ENCODE data around the gene CTXND1.

CTXND1 gene

DNA sequence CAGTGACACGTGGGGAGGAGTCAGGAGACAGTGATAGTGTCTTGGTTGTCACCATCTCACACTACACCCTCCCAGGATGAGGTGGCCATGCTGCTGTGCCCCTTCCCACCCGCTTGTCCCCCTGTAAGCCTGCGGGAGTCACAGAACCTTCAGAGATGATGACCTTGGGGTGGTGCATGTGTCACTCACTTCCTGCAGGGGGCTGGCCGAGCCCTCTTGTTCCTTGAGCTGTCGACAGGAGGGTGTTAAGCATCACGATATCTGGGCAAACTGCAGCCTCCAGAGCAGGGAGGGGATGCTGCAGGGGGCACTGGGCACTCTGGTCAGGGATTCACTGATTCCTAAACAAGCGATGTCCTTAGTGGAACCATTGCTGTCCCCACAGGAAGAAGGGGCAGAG is 71.5 kb downstream of the CTXND1 start:
- DNase-seq (ENCODE audit: low read depth) = no peak

DNA sequence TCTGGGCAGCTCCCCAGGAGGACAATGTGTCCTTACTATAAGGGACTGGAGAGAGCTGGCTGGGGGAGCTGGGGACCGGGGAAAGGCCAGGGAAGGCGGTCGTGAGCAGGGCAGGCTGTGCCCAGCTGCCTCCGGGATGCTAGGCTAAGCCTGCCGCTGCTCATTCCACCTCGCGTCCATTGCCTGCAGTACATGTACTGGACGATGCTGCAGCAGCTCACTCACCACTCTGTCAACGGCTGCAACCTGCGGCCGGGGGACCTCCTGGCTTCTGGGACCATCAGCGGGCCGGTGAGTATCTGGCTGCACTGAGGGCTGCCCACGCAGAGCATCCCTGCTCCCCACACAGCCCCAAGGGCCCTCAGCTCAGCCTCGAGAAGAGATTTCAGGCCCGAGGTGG is 72.1 kb downstream of the CTXND1 start:
- DNase-seq (ENCODE audit: low read depth) = no peak

GRCh38 chr15:80179025-80179759 is 72.8 kb downstream of the CTXND1 start:
- no peak for DNase-seq (ENCODE audit: low read depth)

GRCh38 chr15:80177156-80177555 is 74.9 kb downstream of the CTXND1 start:
- DNase-seq (ENCODE audit: low read depth) = no peak

DNA sequence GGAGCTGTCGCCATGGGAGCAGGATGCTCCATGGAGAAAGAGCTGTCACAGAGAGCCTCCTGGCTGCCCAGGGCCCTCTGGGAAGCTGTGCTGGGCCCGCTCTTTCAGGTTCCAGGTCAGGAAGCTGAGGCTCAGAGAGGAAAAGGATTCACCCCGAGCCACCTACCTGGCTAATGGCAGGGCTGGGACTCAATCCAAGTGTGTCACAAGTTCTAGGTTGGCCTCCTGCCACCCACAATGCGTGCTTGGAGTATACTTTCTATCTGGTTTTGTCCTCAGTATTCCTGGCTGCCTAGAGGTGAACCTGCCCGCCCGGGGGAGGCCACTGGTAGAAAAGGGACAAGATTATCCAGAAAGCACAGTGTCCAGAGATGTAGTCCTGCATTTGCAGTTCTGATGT is 75.6 kb downstream of the CTXND1 start:
- no peak for DNase-seq (ENCODE audit: low read depth)

- DNase-seq (ENCODE audit: low read depth) = no peak
Measured at GRCh38 chr15:80175436-80175835, 76.6 kb downstream of the CTXND1 start.

GRCh38 chr15:80174017-80174746 is 77.8 kb downstream of the CTXND1 start:
- no peak for DNase-seq (ENCODE audit: low read depth)

DNA sequence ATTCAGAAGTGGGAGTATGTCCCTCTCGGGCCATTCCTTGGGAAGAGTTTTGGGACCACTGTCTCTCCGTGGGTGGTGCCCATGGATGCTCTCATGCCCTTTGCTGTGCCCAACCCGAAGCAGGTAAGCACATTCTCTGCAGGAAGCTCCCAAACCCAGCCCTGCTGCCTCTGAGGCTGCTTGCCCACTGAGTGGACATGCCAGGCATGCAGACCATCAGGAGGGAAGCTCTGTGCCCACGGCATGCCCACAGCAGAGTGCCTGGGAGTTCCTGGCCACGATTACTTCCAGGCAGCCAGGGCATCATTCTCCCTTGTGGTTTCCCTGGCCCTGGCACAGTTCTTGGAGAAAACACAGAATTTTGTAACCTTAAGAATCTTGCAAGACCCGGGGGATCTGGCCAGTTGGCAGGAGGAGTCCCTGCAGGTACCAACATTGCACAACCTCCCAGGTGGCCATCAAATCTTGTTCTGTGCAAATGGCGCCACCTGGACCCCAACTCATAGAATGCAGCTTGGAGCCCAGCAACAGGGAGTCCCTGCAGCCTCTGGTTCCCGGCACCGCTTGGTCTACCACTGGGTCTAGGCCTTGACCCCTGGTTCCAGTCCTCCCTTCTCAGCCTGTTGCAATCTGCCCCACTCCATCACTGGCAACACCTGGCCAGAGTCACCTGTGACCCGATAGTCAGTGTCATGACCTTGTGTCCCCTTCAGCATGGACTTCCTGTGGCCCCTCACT is 78.8 kb downstream of the CTXND1 start:
- DNase-seq (ENCODE audit: low read depth) = peak; percentile 56

DNA sequence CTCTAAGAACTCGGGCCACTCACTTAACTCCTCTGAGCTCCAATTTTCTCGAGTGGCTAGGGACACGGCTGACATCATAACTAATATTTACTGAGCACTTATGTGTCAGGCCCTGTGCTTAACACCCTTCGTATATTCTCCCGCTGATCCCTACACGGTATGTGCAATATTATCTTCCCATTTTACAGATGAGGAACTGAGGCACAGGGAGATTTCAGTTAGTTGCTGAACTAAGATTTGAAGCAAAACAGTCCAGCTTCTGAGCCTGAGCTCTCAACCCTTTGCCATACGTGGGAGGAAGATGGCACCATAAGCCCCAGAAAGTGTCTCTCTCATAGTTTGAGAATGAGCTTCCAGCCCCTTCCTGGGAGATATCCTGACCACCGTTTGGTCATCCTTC is 79.6 kb downstream of the CTXND1 start:
- DNase-seq (ENCODE audit: low read depth) = no peak

GRCh38 chr15:80171787-80172186 is 80.2 kb downstream of the CTXND1 start:
- no peak for DNase-seq (ENCODE audit: low read depth)

DNA sequence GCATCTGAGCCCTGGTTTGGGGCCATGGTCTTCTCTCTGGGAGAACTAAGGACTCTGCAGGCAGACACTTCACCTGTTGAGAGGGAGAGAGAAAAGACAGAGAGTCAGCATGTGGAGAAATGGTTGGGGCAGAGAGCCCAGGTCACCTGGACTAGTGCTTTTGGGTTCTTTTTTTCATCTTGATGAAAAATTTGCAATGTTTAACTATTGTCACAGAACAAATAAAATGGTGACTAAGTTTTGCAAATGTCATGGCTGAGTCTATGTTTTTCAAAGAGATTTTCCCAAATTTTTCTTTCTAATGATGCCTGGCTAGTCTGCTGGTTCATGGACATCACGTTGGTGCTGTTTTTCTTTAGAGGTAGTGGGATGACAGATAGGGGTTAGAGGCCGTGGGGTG is 81.4 kb downstream of the CTXND1 start:
- no peak for DNase-seq (ENCODE audit: low read depth)

GRCh38 chr15:80169768-80170357 is 82.2 kb downstream of the CTXND1 start:
- no peak for DNase-seq (ENCODE audit: low read depth)

DNA sequence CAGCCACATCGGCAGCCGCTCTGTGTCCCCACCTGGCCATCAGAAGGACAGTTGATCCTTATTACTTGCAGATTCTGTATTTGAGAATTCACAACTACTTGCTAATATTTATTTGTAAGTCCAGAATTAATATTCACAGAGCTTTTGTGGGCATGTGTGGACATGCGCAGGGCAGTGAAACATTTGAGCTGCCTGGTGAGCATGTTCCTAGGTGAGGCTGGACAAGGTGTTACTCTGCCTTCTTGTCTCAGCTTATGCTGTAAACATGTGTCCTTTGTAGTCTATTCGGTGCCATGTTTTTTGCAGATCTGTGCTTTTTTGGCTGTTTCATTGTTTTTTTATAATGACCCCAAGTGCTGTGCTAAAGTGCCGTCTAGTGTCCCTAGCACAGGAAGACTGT is 83.6 kb downstream of the CTXND1 start:
- DNase-seq (ENCODE audit: low read depth) = no peak

GRCh38 chr15:80167936-80168335 is 84.1 kb downstream of the CTXND1 start:
- DNase-seq (ENCODE audit: low read depth) = no peak

- DNase-seq (ENCODE audit: low read depth) = no peak
Measured at GRCh38 chr15:80163897-80164296, 88.1 kb downstream of the CTXND1 start.

DNA sequence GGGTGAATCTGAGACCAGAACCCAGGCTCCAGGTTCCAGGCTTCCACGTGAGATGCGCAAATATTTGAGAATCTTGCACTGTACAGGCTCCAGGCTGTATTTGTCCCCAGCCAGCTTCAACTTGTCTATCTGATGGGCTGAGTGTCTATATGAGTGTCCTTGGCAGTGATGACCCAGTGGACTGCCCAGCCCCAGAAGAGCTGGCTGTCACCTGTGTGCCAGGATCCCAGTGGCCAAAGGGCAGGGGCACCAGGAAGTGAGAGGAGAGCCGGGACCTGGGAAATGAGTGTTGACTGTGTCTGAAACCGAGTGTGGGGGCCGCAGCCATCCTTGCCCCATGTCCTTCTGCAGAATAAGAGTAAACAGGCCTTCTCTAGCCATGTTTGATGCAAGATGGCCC is 88.8 kb downstream of the CTXND1 start:
- no peak for DNase-seq (ENCODE audit: low read depth)

DNA sequence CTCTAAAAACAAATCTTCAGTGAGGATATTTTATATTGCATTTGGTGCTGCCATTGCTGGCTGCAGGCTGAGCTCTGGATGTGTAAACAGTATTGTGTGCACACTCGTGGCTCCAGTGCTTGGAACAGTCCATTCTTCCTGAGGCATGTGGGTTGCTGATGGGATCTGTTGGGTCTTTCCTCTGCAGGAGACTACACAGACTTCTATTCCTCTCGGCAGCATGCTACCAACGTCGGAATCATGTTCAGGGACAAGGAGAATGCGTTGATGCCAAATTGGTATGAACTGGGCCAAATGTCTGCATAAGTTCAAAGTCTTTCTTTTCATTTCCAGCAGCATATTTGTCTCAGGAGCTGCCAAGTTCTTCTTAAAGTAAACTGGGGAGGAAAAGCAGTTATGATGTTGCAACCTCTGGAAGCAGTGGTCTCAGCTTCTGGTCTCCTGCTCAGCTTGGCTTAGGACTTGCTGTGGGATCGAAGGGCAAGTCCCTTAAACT is 89.9 kb downstream of the CTXND1 start:
- DNase-seq (ENCODE audit: low read depth) = no peak

- DNase-seq (ENCODE audit: low read depth) = no peak
Measured at GRCh38 chr15:80161468-80162016, 90.5 kb downstream of the CTXND1 start.

DNA sequence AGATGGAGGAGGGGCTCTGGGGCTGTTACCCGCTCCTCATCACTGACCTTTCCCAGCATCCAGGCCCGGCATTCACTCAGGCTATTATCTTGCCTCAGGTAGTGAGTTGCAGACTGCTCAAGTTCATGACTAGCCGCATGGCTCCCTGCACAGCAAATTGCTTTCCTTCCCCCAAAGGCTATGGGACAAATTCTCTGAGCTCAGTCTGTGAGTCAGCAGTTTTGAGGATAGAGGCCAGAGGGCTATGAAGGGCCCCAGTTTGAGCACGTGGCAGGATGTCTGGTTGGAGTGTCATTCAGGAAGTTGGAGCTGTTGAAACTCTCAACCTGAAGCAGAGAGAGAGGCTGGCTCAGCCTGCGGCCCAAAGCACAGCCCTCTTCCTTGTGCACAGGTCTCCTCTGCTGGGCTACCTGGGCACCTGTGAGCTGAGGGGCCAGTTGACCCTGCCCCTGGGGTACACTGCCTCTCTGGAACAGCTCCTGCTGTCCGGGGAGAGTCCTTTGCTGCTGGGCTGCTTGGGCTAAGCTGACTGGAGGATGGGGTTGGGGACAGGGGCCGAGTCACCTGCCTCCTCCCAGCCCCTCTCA is 91.3 kb downstream of the CTXND1 start:
- DNase-seq (ENCODE audit: low read depth) = peak; percentile 22

DNA sequence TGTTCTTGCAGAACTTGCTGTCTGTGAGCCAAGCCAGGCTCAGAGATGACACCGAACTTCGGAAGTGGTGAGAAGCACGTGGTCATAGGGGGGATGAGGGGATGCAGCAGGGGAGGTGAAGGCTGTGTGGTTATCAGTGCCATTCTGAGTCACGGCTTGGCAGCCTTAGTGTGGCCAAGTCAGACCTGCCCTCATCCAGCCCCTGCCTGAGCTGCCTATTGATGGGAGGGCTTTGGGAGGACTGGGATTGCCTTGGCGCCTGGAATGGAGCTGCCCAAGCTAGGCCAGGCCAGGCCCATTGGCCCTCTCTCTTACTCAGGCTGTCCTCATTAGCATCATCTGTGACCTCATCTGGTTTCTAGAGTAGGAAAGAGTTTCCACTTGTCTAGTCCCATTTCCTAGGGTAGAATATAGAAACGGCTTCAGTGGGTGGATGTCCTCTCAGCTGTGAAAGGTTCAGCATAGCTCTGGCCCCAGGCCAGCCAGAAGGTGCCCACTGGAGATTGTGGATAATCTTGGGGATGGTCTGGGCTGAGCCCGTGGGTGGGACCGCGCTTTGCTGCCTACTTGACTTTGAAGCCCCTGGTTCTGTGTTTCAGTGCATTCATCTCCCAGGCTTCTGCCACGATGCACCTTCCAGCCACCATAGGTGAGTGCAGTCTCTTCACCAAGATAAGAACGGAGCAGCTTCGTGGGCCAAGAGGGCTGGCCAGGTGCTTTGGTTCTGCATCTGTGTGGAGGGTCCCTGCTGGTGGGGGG is 92.0 kb downstream of the CTXND1 start:
- no peak for DNase-seq (ENCODE audit: low read depth)

DNA sequence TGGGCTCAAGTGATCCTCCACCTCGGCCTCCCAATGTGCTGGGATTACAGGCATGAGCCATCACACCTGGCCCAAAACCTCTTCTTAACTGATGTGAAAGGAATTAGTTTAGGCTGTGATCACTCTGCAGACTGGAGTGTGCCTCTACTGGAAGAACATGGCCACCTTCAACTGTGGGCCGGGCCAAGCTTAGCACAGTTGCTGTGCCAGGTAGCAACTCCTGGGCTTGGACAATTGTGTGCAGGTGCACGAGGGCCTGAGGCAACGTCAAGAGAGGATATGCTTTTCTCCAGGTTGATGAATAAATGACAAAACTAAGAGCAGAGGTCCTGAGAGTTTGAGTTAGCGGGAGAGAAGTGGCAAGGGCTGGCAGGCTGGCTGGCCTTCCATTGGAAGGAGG is 92.7 kb downstream of the CTXND1 start:
- DNase-seq (ENCODE audit: low read depth) = no peak
